SK-N-SH treated with all-trans-retinoic acid at 6 μM for 48 hours (cell line): ENCODE data around the gene TMC5.

Experiments
- ARNTL ChIP-seq: fragments of 450-650 bp; formaldehyde crosslinking; IDR thresholded peaks from 2 replicates; pipeline ENCODE4 v1.5.0; 2020; ENCODE audit warnings: low read depth, mild to moderate bottlenecking, moderate library complexity, borderline replicate concordance
- PATZ1 ChIP-seq: fragments of 250-450 bp; sonication (Bioruptor Pico); IDR thresholded peaks from 2 replicates; pipeline ENCODE4 v1.8.0; 2020; ENCODE audit warnings: mild to moderate bottlenecking, moderate library complexity, borderline replicate concordance
- ZFP30 ChIP-seq: fragments of 450-650 bp; formaldehyde crosslinking; IDR thresholded peaks from 2 replicates; pipeline ENCODE4 v1.5.0; 2022; ENCODE audit warnings: mild to moderate bottlenecking, moderate library complexity

GRCh38 chr16:19436540-19436939, 18.9 kb downstream of the TMC5 start:
- TF ChIP-seq PATZ1 (CRISPR knock-in tag) (no peak), ZFP30 (CRISPR knock-in tag) (no peak), ARNTL (CRISPR knock-in tag) (no peak)
